ENCODE results near the gene NFIX. TPM values are rescaled to one million over a fixed set of nuclear protein-coding genes. Genes with fewer than 3 reads are reported as not detected.

NFIX gene
- total RNA-seq, 2 donors from 2014 or later: 0.31 to 0.89 TPM

- ATAC-seq: no peak
- DNase-seq (ENCODE audit: low spot score): peak; percentile 59
- no peak overlapping the region for H3K27ac Mint-ChIP-seq
- H3K36me3 Mint-ChIP-seq: no peaks in the 10 kb centered on the region
- H3K4me3 Mint-ChIP-seq: no peak overlapping the region
- no peaks in the 10 kb centered on the region for H3K27me3 Mint-ChIP-seq
- no peaks in the 10 kb centered on the region for H3K9me3 Mint-ChIP-seq
- no peaks in the 10 kb centered on the region for H3K4me1 Mint-ChIP-seq (ENCODE audit: low read depth in 2 of 2)
Observed at GRCh38 chr19:13110099-13110610, 114.9 kb downstream of the NFIX start.

DNA sequence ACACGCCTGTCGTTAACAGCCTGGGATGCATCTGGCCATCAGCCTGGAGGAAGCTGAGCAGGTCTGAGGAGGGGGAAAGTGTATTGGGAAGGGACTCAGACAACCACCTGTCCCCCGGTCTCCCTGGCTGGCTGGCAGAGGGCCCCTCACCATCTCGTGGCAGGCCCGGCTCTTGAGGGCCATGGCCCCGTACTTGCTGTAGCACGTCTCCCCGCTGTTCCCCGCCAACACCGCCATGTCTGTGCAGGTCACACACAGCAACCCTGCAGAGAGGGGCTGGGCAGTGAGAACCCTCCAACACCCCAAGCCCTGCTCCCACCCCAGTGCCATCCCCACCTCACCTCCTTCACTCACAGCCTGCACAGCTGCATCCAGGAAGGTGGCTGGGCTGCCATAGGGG is 117.3 kb downstream of the NFIX start:
- H3K27ac Mint-ChIP-seq: no peak overlapping the region
- no peaks in the 10 kb centered on the region for H3K36me3 Mint-ChIP-seq
- peaks cover 14 to 16% of the 10 kb centered on the region in 2 donors for H3K4me1 Mint-ChIP-seq (ENCODE audit: low read depth in 2 of 2)
- H3K4me3 Mint-ChIP-seq: no peak overlapping the region
- DNase-seq (ENCODE audit: low spot score) (no peak), ATAC-seq (no peak)
- H3K27me3 Mint-ChIP-seq: no peaks in the 10 kb centered on the region
- no peaks in the 10 kb centered on the region for H3K9me3 Mint-ChIP-seq

DNA sequence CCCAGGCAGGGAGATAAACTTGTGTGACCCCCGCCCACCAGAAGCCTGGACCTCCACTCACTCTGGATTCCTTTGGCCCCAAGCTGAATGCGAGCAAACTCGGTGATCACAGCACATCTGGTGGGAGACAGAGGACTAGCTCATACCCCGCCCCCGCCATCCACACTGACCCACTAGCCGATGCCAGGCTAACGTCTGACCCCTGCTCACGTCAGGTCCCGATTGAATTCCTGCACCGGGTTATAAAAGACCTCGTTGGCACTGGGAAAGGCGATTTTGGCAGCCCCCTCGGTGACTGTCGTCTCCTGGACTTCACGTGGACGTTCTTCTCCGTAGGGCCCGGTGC is 120.6 kb downstream of the NFIX start:
- Mint-ChIP-seq H3K4me3 (peak overlapping the region; percentile 95), H3K36me3 (no peaks in the 10 kb centered on the region), H3K27ac (peak overlapping the region; percentile 87 to 92), H3K9me3 (no peaks in the 10 kb centered on the region), H3K27me3 (no peaks in the 10 kb centered on the region), H3K4me1 (ENCODE audit: low read depth in 2 of 2) (peaks cover 33 to 37% of the 10 kb centered on the region in 2 donors)
- ATAC-seq (no peak), DNase-seq (ENCODE audit: low spot score) (no peak)

GRCh38 chr19:13116282-13117175 is 121.3 kb downstream of the NFIX start, which contains the start of gene TRMT1:
TSS of gene TRMT1 (minus strand) at chr19:13116740. CDS start at chr19:13116399, 341 bp downstream.
- H3K27ac Mint-ChIP-seq: peak within 1 kb of the TSS; percentile 87 to 92
- DNase-seq (ENCODE audit: low spot score): peak; percentile 91
- peak; percentile 71 to 81 for ATAC-seq
- H3K27me3 Mint-ChIP-seq: no peaks in the 10 kb centered on the region
- no peaks in the 10 kb centered on the region for H3K9me3 Mint-ChIP-seq
- no peaks in the 10 kb centered on the region for H3K36me3 Mint-ChIP-seq
- peaks cover 39 to 43% of the 10 kb centered on the region in 2 donors for H3K4me1 Mint-ChIP-seq (ENCODE audit: low read depth in 2 of 2)
- H3K4me3 Mint-ChIP-seq: peak within 1 kb of the TSS; percentile 95

DNA sequence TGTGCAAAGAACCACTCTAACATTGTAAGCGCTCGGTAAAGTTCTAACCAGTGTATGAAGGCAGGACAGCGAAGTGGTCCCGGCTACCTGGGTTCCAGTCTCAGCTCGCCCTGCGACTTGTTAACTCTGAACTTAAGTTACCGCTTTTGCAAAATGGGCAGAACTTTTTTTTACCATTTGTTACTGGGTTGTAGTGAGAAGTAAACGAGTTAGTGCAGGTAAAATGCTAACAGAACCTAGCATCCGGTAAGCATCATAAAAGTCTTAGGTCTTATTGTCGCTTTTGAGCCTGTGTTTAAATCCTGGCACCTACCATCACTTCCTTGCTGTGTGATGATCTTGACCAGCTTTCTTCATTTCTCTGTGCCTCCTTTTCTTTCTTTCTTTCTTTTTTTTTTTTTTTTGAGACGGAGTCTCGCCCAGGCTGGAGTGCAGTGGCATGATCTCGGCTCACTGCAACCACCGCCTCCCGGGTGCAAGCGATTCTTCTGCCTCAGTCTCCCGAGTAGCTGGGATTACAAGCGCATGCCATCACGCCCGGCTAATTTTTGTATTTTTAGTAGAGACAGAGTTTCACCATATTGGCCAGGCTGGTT is 122.0 kb downstream of the NFIX start:
- Mint-ChIP-seq H3K9me3 (no peaks in the 10 kb centered on the region), H3K27me3 (no peaks in the 10 kb centered on the region), H3K4me3 (peak overlapping the region; percentile 95), H3K36me3 (no peaks in the 10 kb centered on the region), H3K27ac (peak overlapping the region; percentile 87 to 92), H3K4me1 (ENCODE audit: low read depth in 2 of 2) (peaks cover 47 to 50% of the 10 kb centered on the region in 2 donors)
- DNase-seq (ENCODE audit: low spot score) (no peak), ATAC-seq (no peak)

DNA sequence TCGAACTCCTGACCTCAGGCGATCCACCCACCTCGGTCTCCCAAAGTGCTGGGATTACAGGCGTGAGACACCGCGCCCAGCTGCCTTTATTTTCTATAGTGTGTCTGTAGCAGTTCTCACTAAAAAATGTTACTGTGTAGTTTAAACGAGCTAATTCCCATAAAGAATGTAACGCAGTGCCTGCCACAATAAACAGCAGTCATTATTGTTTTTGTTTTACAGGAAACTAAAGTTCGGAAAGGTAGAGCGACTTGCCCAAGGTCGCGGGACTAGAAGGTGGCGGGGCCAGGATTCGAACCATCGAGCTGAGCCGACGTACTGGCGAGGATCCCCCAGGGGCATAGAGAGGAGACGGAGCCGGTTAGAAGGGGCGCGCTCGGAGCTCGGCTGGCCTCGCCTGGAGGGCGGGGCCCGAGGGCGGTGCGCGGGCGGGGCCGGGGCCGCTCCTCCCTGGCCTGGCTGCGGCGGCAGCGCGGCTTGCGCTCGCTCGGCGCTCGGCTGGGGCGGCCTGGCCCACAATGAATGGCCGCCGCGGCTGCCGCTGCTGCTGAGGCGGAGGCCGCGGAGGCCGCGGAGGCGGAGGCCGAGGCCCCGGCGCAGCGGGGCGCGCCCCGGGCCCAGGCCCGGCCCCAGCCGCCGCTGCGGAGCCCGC is 122.6 kb downstream of the NFIX start, which contains the start of gene NACC1:
TSS of gene NACC1 (plus strand) at position 493 of the 652 bp plus-strand sequence. CDS start 16,944 bp downstream, outside the sequence.
- peak within 1 kb of the TSS; percentile 95 for H3K4me3 Mint-ChIP-seq
- peaks cover 53 to 56% of the 10 kb centered on the region in 2 donors for H3K4me1 Mint-ChIP-seq (ENCODE audit: low read depth in 2 of 2)

GRCh38 chr19:13118424-13119193 is 123.3 kb downstream of the NFIX start:
- DNase-seq (ENCODE audit: low spot score) (peak; percentile 84), ATAC-seq (peak in 1 of 2 donors; percentile 0)
- Mint-ChIP-seq H3K4me1 (ENCODE audit: low read depth in 2 of 2) (peaks cover 60 to 63% of the 10 kb centered on the region in 2 donors), H3K9me3 (no peaks in the 10 kb centered on the region), H3K27ac (peak overlapping the region; percentile 70 to 85), H3K27me3 (no peaks in the 10 kb centered on the region), H3K36me3 (no peaks in the 10 kb centered on the region), H3K4me3 (peak overlapping the region; percentile 82)

More for the DNA sequence above, 122.6 kb downstream of the NFIX start, which contains the start of gene NACC1:
- DNase-seq (ENCODE audit: low spot score) (peak; percentile 94), ATAC-seq (peak; percentile 86 to 89)
- no peaks in the 10 kb centered on the region for H3K27me3 Mint-ChIP-seq
- no peaks in the 10 kb centered on the region for H3K36me3 Mint-ChIP-seq
- H3K27ac Mint-ChIP-seq: peak within 1 kb of the TSS; percentile 87 to 92
- no peaks in the 10 kb centered on the region for H3K9me3 Mint-ChIP-seq

DNA sequence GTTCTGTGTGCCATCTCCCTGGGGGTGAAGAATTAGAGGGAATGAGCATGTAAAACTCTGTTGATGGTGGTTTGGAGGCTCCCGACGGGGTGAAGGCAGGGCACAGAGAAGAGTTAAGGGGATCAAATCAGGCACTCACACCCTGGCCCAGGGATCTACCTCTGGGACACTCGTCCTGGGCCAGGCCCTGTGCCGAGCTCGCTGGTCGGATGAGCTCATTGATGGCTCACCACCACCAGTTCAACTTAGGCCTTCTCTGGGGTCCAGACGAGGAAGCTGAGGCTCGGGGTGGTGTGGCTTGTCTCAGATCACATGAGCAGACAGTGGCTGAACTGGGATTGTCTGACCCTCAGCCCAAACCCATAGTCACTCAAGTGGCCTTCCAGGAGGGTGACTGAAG is 124.4 kb downstream of the NFIX start:
- DNase-seq (ENCODE audit: low spot score) (no peak), ATAC-seq (no peak)
- Mint-ChIP-seq H3K36me3 (no peaks in the 10 kb centered on the region), H3K9me3 (no peaks in the 10 kb centered on the region), H3K27ac (peak overlapping the region; percentile 70 to 85), H3K4me1 (ENCODE audit: low read depth in 2 of 2) (peaks cover 66 to 67% of the 10 kb centered on the region in 2 donors), H3K27me3 (no peaks in the 10 kb centered on the region), H3K4me3 (peak overlapping the region; percentile 82)

DNA sequence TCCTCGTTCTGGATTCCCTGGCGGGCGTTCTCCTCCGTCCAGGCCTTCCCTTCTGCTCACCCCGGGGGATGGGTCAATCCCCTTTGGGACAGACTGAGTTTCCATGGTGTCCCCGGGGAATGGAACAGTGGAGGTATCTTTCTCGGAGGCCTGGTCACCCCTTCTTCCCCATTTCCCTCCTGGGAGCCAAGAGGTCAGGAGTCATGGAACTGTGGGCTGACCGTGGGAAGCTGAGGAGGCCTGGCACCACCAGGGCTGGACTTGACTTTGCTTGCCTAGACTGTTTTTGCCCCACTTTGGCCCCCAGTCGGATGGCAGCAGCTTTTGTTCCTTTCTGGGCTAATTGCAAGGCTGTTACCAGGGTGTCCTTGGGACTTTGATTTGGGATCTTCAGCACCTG is 124.8 kb downstream of the NFIX start:
- Mint-ChIP-seq H3K4me3 (peak overlapping the region; percentile 82), H3K36me3 (no peaks in the 10 kb centered on the region), H3K27ac (peak overlapping the region; percentile 79 to 90), H3K9me3 (no peaks in the 10 kb centered on the region), H3K27me3 (no peaks in the 10 kb centered on the region), H3K4me1 (ENCODE audit: low read depth in 2 of 2) (peaks cover 66 to 68% of the 10 kb centered on the region in 2 donors)
- no peak for ATAC-seq
- DNase-seq (ENCODE audit: low spot score): no peak

DNA sequence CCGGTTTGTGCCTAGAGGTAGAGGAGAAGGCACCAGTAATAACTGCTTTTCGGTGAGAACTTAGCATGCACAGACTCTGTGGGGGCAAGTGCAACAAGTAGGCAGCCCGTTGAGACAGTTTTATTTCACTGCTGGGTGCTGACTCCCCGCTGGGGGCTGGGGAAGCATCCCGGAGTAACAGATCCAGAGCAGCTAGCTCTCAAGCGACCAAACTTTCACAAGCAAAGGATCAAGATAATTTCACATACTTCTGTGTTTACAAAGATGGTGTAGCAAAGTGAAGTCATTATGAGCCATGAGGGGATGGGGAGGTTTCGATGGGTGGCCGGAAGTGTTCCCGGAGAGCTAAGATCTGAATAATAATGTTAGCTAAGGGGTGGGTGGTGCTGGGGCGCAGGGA is 125.5 kb downstream of the NFIX start:
- ATAC-seq (no peak), DNase-seq (ENCODE audit: low spot score) (no peak)
- H3K4me3 Mint-ChIP-seq: peak overlapping the region; percentile 81
- no peaks in the 10 kb centered on the region for H3K9me3 Mint-ChIP-seq
- peaks cover 61 to 64% of the 10 kb centered on the region in 2 donors for H3K4me1 Mint-ChIP-seq (ENCODE audit: low read depth in 2 of 2)
- H3K36me3 Mint-ChIP-seq: no peaks in the 10 kb centered on the region
- H3K27me3 Mint-ChIP-seq: no peaks in the 10 kb centered on the region
- peak overlapping the region; percentile 79 to 90 for H3K27ac Mint-ChIP-seq

DNA sequence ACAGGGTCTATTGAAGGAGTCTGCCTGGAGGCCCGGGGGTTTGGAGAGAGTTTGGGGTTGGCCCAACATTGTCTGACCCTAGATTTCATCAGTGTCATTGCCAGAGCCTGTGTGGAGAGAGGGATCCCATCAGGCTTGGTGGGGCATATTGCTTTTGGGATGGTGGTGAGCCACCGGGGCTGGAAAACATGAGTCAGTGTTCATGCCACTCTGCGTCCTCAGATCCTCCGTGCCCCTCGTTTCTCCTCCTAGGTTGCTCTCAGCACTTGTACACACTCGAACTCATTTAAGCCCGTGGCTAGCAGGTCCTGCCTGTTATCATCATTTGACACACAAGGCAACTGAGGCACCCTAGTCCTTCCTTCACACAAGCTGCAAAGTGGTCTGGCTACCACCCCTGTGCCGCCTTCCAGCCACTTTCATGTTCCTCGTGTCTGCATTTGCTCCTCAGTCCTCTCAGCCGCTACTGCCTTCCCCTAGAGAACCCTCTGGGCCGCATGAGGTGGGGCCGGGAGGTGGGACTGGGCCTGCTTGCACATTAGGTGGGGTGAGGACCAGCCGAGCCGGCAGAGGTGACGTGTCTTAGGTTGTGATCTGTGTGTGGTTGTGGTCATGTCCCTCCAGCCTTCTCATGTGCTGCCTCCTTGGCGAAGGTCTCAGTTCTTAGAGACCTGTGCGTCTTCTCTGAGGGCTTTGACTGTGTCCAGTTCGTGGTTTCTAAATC is 126.4 kb downstream of the NFIX start:
- H3K27me3 Mint-ChIP-seq: no peaks in the 10 kb centered on the region
- H3K27ac Mint-ChIP-seq: peak overlapping the region; percentile 79 to 90
- peak overlapping the region; percentile 81 for H3K4me3 Mint-ChIP-seq
- peaks cover 55 to 58% of the 10 kb centered on the region in 2 donors for H3K4me1 Mint-ChIP-seq (ENCODE audit: low read depth in 2 of 2)
- H3K36me3 Mint-ChIP-seq: no peaks in the 10 kb centered on the region
- no peaks in the 10 kb centered on the region for H3K9me3 Mint-ChIP-seq
- ATAC-seq: peak; percentile 64 to 72
- peak; percentile 83 for DNase-seq (ENCODE audit: low spot score)

DNA sequence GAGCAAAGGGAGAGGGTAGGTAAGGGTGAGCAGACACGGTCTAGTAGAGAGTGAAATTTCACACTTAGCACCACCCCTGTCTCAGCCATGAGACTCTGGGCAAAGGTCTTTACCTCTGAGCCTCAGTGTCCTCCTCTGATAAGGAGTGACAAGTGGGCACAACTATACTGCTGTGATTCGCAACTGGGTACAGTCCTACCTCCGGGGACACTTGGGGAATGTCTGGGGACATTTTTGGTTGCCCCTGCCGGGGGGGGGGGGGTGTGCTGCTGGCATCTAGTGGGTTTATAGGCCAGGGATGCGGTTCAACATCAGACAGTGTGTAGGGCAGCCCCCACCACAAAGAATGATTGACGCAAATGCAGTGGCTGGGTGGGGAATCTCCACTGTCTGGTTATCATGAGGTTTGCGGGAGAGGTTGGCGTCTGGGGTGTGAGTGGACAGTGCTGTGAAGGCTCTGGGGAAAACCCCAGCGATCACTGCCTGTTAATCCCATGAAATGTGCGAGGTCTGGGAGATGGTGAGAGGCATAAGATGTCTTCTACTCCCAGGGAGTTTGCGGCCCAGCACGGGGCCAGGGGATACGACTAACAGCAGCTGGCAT is 127.1 kb downstream of the NFIX start:
- H3K36me3 Mint-ChIP-seq: no peaks in the 10 kb centered on the region
- H3K9me3 Mint-ChIP-seq: no peaks in the 10 kb centered on the region
- peaks cover 51 to 54% of the 10 kb centered on the region in 2 donors for H3K4me1 Mint-ChIP-seq (ENCODE audit: low read depth in 2 of 2)
- peak overlapping the region; percentile 81 for H3K4me3 Mint-ChIP-seq
- peak overlapping the region; percentile 79 to 90 for H3K27ac Mint-ChIP-seq
- ATAC-seq: peak; percentile 78 to 85
- peak; percentile 90 for DNase-seq (ENCODE audit: low spot score)
- no peaks in the 10 kb centered on the region for H3K27me3 Mint-ChIP-seq

All from natural killer cell treated with Interleukin-12 subunit alpha and Interleukin-12 subunit beta and Interleukin-15 and Interleukin-18, amount 100 ng/mL, for 72 hours (primary cell).